GM18511 (cell line): ENCODE results near the gene METRNL.
"Not testable (repeated sequence)": the region's sequence is repeated elsewhere in the genome, so short reads cannot be mapped to it uniquely, and the experiment has no call there.

Experiments used
- ATAC-seq: cut with Tn5 transposase; IDR thresholded peaks from one replicate; pipeline ENCODE4 v1.9.1; 2021; ENCODE audit warnings: mild to moderate bottlenecking, moderate library complexity; ENCODE audit not compliant: unreplicated experiment

METRNL gene

DNA sequence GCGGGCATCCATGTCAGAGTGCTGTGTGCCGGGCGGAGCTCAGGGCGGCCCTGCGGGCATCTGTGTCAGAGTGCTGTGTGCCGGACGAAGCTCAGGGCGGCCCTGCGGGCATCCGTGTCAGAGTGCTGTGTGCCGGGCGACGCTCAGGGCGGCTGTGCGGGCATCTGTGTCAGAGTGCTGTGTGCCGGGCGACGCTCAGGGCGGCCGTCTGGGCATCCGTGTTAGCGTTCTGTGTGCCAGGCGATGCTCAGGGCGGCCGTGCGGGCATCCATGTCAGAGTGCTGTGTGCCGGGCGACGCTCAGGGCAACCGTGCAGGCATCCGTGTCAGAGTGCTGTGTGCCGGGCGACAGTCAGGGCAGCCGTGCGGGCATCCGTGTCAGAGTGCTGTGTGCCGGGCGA lies 55.0 kb downstream of the METRNL start:
- not testable (repeated sequence) for ATAC-seq

GRCh38 chr17:83135692-83136091 lies 56.3 kb downstream of the METRNL start:
- no peak for ATAC-seq

DNA sequence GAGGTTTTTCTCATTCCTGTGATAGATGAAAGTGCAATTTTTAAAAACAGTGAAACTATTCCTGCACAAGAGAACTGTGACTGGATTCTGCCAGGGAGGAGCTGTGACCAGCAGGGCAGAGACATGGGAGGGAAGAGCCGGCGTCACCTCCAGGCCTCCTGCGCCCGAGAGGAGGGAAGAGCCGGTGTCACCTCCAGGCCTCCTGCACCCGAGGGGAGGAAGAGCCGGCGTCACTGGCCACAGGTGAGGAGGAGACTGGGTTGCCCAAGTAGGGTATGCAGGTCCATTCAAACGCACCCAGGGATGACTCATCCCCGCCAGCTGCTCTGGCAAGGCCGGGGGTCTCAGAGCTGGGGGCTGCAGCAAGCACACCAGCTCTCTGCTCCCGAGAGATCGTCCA lies 56.7 kb downstream of the METRNL start:
- ATAC-seq: no peak

- ATAC-seq: no peak
Measured at GRCh38 chr17:83136931-83137330, 57.5 kb downstream of the METRNL start.

- no peak for ATAC-seq
Measured at GRCh38 chr17:83137523-83137922, 58.1 kb downstream of the METRNL start.

DNA sequence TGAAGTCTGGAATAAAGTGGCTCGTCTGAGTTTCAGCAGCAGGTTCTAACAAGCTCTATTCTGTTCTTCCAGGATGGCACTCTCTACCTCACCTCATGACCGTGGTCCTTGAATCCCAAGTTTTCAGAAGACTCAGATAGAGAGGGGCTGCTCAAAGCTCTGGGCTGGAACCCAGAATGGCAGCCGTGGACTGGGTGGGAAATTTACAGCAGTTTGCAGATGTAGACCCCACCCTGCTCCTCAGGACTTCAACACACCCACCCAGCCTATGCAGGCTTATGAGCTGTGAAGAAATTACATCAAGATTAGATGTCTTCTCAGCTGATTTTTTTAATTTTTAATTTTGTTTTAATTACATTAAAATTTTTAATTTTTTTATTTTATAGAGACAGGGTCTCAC lies 59.4 kb downstream of the METRNL start:
- ATAC-seq: no peak

DNA sequence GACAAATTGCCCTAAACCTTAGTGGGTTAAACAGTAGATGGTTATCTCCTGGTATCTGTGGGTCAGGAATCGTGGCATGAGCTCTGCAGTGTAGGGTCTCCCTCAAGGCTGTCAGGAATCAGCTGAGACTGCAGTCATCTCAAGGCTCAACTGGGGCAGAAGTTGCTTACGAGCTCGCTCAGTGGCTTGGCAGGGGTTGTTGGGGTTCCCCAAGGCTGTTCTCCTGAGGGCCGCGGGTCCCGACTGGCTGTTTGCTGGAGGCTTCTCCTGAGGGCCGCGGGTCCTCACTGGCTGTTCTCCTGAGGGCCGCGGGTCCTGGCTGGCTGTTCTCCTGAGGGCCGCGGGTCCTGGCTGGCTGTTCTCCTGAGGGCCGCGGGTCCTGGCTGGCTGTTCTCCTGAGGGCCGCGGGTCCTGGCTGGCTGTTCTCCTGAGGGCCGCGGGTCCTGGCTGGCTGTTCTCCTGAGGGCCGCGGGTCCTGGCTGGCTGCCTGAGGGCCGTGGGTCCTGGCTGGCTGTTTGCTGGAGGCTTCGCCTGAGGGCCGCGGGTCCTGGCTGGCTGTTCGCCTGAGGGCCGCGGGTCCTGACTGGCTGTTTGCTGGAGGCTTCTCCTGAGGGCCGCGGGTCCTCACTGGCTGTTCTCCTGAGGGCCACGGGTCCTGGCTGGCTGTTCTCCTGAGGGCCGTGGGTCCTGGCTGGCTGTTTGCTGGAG lies 60.3 kb downstream of the METRNL start:
- not testable (repeated sequence) for ATAC-seq

DNA sequence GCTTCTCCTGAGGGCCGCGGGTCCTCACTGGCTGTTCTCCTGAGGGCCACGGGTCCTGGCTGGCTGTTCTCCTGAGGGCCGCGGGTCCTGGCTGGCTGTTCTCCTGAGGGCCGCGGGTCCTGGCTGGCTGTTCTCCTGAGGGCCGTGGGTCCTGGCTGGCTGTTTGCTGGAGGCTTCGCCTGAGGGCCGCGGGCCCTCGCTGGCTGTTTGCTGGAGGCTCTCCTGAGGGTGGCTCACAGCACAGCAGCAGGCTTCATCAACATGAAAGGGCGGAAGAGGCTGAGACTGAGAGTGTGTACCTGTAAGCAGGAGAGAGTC lies 60.8 kb downstream of the METRNL start:
- ATAC-seq: not testable (repeated sequence)

GRCh38 chr17:83142619-83143018 lies 63.2 kb downstream of the METRNL start:
- ATAC-seq: no peak

- no peak for ATAC-seq
Measured at GRCh38 chr17:83143817-83144231, 64.4 kb downstream of the METRNL start.
